ENCODE results near the gene GRAMD1A.
"Not testable (repeated sequence)": the region's sequence is repeated elsewhere in the genome, so short reads cannot be mapped to it uniquely, and the experiment has no call there.

GRAMD1A gene

GRCh38 chr19:34967551-34967950 lies 32.6 kb upstream of the GRAMD1A start:
- in situ Hi-C loops (cut with HindIII; ENCODE audit: low sequenced_read_pairs), result no loop called here
- DNase-seq (ENCODE audit: low read depth, low spot score), result no peak
- H3K4me3 ChIP-seq (ENCODE audit: low read depth, low read length), result no peak overlapping the region
- no peak for TF ChIP-seq CTCF (IDR thresholded peaks at IDR 0.05; ENCODE audit: low read depth, low read length)

- no peak for DNase-seq (ENCODE audit: low read depth, low spot score)
- TF ChIP-seq CTCF (IDR thresholded peaks at IDR 0.05; ENCODE audit: low read depth, low read length), result no peak
- in situ Hi-C loops (cut with HindIII; ENCODE audit: low sequenced_read_pairs), result no loop called here
- no peak overlapping the region for H3K4me3 ChIP-seq (ENCODE audit: low read depth, low read length)
Measured at GRCh38 chr19:34969721-34970120, 30.4 kb upstream of the GRAMD1A start.

GRCh38 chr19:34970185-34970780 lies 29.8 kb upstream of the GRAMD1A start:
- DNase-seq (ENCODE audit: low read depth, low spot score); in situ Hi-C loops (cut with HindIII; ENCODE audit: low sequenced_read_pairs); H3K4me3 ChIP-seq (ENCODE audit: low read depth, low read length): not testable (repeated sequence)

- H3K4me3 ChIP-seq (ENCODE audit: low read depth, low read length), result no peak overlapping the region
- in situ Hi-C loops (cut with HindIII; ENCODE audit: low sequenced_read_pairs), result no loop called here
- no peak for TF ChIP-seq CTCF (IDR thresholded peaks at IDR 0.05; ENCODE audit: low read depth, low read length)
- DNase-seq (ENCODE audit: low read depth, low spot score), result no peak
Measured at GRCh38 chr19:34972163-34972705, 27.9 kb upstream of the GRAMD1A start.

- DNase-seq (ENCODE audit: low read depth, low spot score), result no peak
- in situ Hi-C loops (cut with HindIII; ENCODE audit: low sequenced_read_pairs), result no loop called here
- H3K4me3 ChIP-seq (ENCODE audit: low read depth, low read length), result no peak overlapping the region
- TF ChIP-seq CTCF (IDR thresholded peaks at IDR 0.05; ENCODE audit: low read depth, low read length), result no peak
Measured at GRCh38 chr19:34974646-34975045, 25.5 kb upstream of the GRAMD1A start.

GRCh38 chr19:34975056-34975455 lies 25.1 kb upstream of the GRAMD1A start:
- DNase-seq (ENCODE audit: low read depth, low spot score), result no peak
- in situ Hi-C loops (cut with HindIII; ENCODE audit: low sequenced_read_pairs), result no loop called here
- no peak for TF ChIP-seq CTCF (IDR thresholded peaks at IDR 0.05; ENCODE audit: low read depth, low read length)
- no peak overlapping the region for H3K4me3 ChIP-seq (ENCODE audit: low read depth, low read length)

GRCh38 chr19:34976611-34977010 lies 23.5 kb upstream of the GRAMD1A start:
- no peak for DNase-seq (ENCODE audit: low read depth, low spot score)
- in situ Hi-C loops (cut with HindIII; ENCODE audit: low sequenced_read_pairs), result no loop called here
- no peak for TF ChIP-seq CTCF (IDR thresholded peaks at IDR 0.05; ENCODE audit: low read depth, low read length)
- no peak overlapping the region for H3K4me3 ChIP-seq (ENCODE audit: low read depth, low read length)

Measured in astrocyte of the spinal cord (primary cell).